ENCODE data around the gene RGS6. TPM values are rescaled to one million over a fixed set of nuclear protein-coding genes. Genes with fewer than 3 reads are reported as not detected.
A peak's percentile ranks its signal among the peaks of the same experiment; 100 is the strongest.

Gene RGS6
- polyA plus RNA-seq, 2 donors, result 0.11 to 0.29 TPM

GRCh38 chr14:72024043-72024407, 91.8 kb downstream of the RGS6 start:
- WGBS, 2 donors, result 23 to 24% methylated on average over 6 of the region's 6 CpGs
- Histone ChIP-seq H3K36me3 (ENCODE audit: control insufficient read depth in 2 of 2, insufficient read depth in 2 of 2, low read length in 1 of 2) (no peaks in the 10 kb centered on the region), H3K27me3 (ENCODE audit: control insufficient read depth in 1 of 2, insufficient read depth in 2 of 2, low read length in 2 of 2) (no peaks in the 10 kb centered on the region), H3K4me1 (ENCODE audit: control insufficient read depth in 2 of 2, insufficient read depth in 2 of 2, low read length in 1 of 2) (no peaks in the 10 kb centered on the region), H3K27ac (ENCODE audit: low read depth in 2 of 2, low read length in 1 of 2) (peak overlapping the region in 1 of 2 donors; percentile 47), H3K9me3 (ENCODE audit: control insufficient read depth in 2 of 2, insufficient read depth in 1 of 2, low read depth in 1 of 2, low read length in 1 of 2) (no peaks in the 10 kb centered on the region), H3K4me3 (ENCODE audit: low read depth in 1 of 2, low read length in 2 of 2) (no peak overlapping the region)

GRCh38 chr14:72024504-72024903, 92.3 kb downstream of the RGS6 start:
- H3K9me3 ChIP-seq (ENCODE audit: control insufficient read depth in 2 of 2, insufficient read depth in 1 of 2, low read depth in 1 of 2, low read length in 1 of 2), result no peaks in the 10 kb centered on the region
- H3K27me3 ChIP-seq (ENCODE audit: control insufficient read depth in 1 of 2, insufficient read depth in 2 of 2, low read length in 2 of 2), result peaks cover 0 to 1% of the 10 kb centered on the region in 2 donors
- H3K36me3 ChIP-seq (ENCODE audit: control insufficient read depth in 2 of 2, insufficient read depth in 2 of 2, low read length in 1 of 2), result no peaks in the 10 kb centered on the region
- no peak overlapping the region for H3K27ac ChIP-seq (ENCODE audit: low read depth in 2 of 2, low read length in 1 of 2)
- no peaks in the 10 kb centered on the region for H3K4me1 ChIP-seq (ENCODE audit: control insufficient read depth in 2 of 2, insufficient read depth in 2 of 2, low read length in 1 of 2)
- H3K4me3 ChIP-seq (ENCODE audit: low read depth in 1 of 2, low read length in 2 of 2), result no peak overlapping the region
- 56 to 69% methylated on average over 4 of the region's 4 CpGs for WGBS, 2 donors

GRCh38 chr14:72026536-72026935, 94.3 kb downstream of the RGS6 start:
- no peaks in the 10 kb centered on the region for H3K4me1 ChIP-seq (ENCODE audit: control insufficient read depth in 2 of 2, insufficient read depth in 2 of 2, low read length in 1 of 2)
- H3K27me3 ChIP-seq (ENCODE audit: control insufficient read depth in 1 of 2, insufficient read depth in 2 of 2, low read length in 2 of 2), result peaks cover 0 to 2% of the 10 kb centered on the region in 2 donors
- H3K27ac ChIP-seq (ENCODE audit: low read depth in 2 of 2, low read length in 1 of 2), result no peak overlapping the region
- 40 to 43% methylated on average over 2 of the region's 2 CpGs for WGBS, 2 donors
- H3K36me3 ChIP-seq (ENCODE audit: control insufficient read depth in 2 of 2, insufficient read depth in 2 of 2, low read length in 1 of 2), result no peaks in the 10 kb centered on the region
- no peaks in the 10 kb centered on the region for H3K9me3 ChIP-seq (ENCODE audit: control insufficient read depth in 2 of 2, insufficient read depth in 1 of 2, low read depth in 1 of 2, low read length in 1 of 2)
- H3K4me3 ChIP-seq (ENCODE audit: low read depth in 1 of 2, low read length in 2 of 2), result no peak overlapping the region

- 40 to 86% methylated on average over 1 of the region's 1 CpG for WGBS, 2 donors
- no peaks in the 10 kb centered on the region for H3K36me3 ChIP-seq (ENCODE audit: control insufficient read depth in 2 of 2, insufficient read depth in 2 of 2, low read length in 1 of 2)
Measured at GRCh38 chr14:72027061-72027460, 94.8 kb downstream of the RGS6 start.

DNA sequence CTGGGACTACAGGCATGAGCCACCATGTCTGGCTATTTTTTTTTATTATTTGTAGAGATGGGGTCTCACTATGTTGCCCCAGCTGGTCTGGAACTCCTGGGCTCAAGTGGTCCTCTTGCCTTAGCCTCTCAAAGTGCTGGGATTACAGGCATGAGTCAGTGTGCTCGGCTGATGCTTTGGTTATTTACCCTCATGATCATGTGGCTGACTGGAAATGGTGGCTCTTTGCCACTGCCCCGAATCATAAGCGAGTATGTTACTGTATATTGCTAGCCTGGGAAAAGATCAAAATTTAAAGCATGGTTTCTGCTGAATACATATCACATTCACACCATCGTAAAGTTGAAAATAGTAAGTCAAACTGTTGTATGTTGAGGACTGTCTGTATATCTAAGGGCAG, 101.1 kb downstream of the RGS6 start:
- no peaks in the 10 kb centered on the region for H3K36me3 ChIP-seq (ENCODE audit: control insufficient read depth in 2 of 2, insufficient read depth in 2 of 2, low read length in 1 of 2)
- no peaks in the 10 kb centered on the region for H3K4me1 ChIP-seq (ENCODE audit: control insufficient read depth in 2 of 2, insufficient read depth in 2 of 2, low read length in 1 of 2)
- 61 to 71% methylated on average over 4 of the region's 4 CpGs for WGBS, 2 donors
- H3K27ac ChIP-seq (ENCODE audit: low read depth in 2 of 2, low read length in 1 of 2), result no peak overlapping the region
- peaks cover 0 to 2% of the 10 kb centered on the region in 2 donors for H3K27me3 ChIP-seq (ENCODE audit: control insufficient read depth in 1 of 2, insufficient read depth in 2 of 2, low read length in 2 of 2)
- no peak overlapping the region for H3K4me3 ChIP-seq (ENCODE audit: low read depth in 1 of 2, low read length in 2 of 2)
- H3K9me3 ChIP-seq (ENCODE audit: control insufficient read depth in 2 of 2, insufficient read depth in 1 of 2, low read depth in 1 of 2, low read length in 1 of 2), result no peaks in the 10 kb centered on the region

More at GRCh38 chr14:72027061-72027460, 94.8 kb downstream of the RGS6 start:
- H3K4me1 ChIP-seq (ENCODE audit: control insufficient read depth in 2 of 2, insufficient read depth in 2 of 2, low read length in 1 of 2), result no peaks in the 10 kb centered on the region
- no peak overlapping the region for H3K27ac ChIP-seq (ENCODE audit: low read depth in 2 of 2, low read length in 1 of 2)
- no peaks in the 10 kb centered on the region for H3K9me3 ChIP-seq (ENCODE audit: control insufficient read depth in 2 of 2, insufficient read depth in 1 of 2, low read depth in 1 of 2, low read length in 1 of 2)
- H3K4me3 ChIP-seq (ENCODE audit: low read depth in 1 of 2, low read length in 2 of 2), result no peak overlapping the region
- H3K27me3 ChIP-seq (ENCODE audit: control insufficient read depth in 1 of 2, insufficient read depth in 2 of 2, low read length in 2 of 2), result peaks cover 0 to 2% of the 10 kb centered on the region in 2 donors

DNA sequence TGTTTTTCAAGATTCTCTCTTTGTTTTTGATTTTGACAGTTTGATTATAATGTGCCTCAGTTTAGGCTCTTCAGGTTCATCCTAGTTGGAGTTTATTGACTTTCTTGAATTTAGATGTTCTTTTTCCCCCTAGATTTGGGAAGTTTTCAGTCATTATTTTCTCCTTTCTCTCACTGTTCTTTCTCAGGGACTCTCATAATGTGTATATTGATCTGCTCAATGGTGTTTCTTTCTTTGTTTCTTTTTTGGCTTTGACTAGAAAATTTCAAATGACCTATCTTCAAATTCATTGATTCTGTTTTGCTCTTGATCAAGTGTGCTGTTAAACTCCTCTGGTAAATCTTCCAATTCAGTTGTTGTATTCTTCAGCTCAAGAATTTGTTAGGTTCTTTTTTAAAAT, 108.3 kb downstream of the RGS6 start:
- H3K9me3 ChIP-seq (ENCODE audit: control insufficient read depth in 2 of 2, insufficient read depth in 1 of 2, low read depth in 1 of 2, low read length in 1 of 2), result no peaks in the 10 kb centered on the region
- no peak overlapping the region for H3K4me3 ChIP-seq (ENCODE audit: low read depth in 1 of 2, low read length in 2 of 2)
- no peaks in the 10 kb centered on the region for H3K4me1 ChIP-seq (ENCODE audit: control insufficient read depth in 2 of 2, insufficient read depth in 2 of 2, low read length in 1 of 2)
- no peak overlapping the region for H3K27ac ChIP-seq (ENCODE audit: low read depth in 2 of 2, low read length in 1 of 2)
- H3K36me3 ChIP-seq (ENCODE audit: control insufficient read depth in 2 of 2, insufficient read depth in 2 of 2, low read length in 1 of 2), result no peaks in the 10 kb centered on the region
- H3K27me3 ChIP-seq (ENCODE audit: control insufficient read depth in 1 of 2, insufficient read depth in 2 of 2, low read length in 2 of 2), result no peaks in the 10 kb centered on the region

DNA sequence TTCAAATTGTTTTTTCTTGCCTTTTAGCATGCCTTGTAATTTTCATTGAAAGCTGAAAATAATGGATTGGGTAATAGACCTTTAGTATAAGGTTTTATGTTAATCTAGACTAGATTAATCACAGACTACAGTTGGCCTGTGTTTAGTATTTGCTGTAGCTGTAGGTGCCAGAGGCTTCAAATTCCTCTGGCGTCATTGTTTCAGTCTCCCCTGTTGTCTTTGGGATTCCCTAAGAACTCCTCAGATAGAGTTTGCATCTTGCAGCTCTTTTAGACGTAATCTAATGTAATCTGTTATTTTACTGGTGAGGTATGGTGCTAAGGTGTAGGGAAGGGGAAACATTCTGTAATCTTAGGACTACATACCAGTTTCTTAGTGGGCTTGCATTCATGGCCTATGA, 113.0 kb downstream of the RGS6 start:
- H3K4me1 ChIP-seq (ENCODE audit: control insufficient read depth in 2 of 2, insufficient read depth in 2 of 2, low read length in 1 of 2), result no peaks in the 10 kb centered on the region
- WGBS, 2 donors, result 70 to 80% methylated on average over 2 of the region's 2 CpGs

GRCh38 chr14:72045885-72046284, 113.7 kb downstream of the RGS6 start:
- Histone ChIP-seq H3K27ac (ENCODE audit: low read depth in 2 of 2, low read length in 1 of 2) (no peak overlapping the region), H3K4me3 (ENCODE audit: low read depth in 1 of 2, low read length in 2 of 2) (no peak overlapping the region), H3K9me3 (ENCODE audit: control insufficient read depth in 2 of 2, insufficient read depth in 1 of 2, low read depth in 1 of 2, low read length in 1 of 2) (no peaks in the 10 kb centered on the region), H3K4me1 (ENCODE audit: control insufficient read depth in 2 of 2, insufficient read depth in 2 of 2, low read length in 1 of 2) (no peaks in the 10 kb centered on the region), H3K27me3 (ENCODE audit: control insufficient read depth in 1 of 2, insufficient read depth in 2 of 2, low read length in 2 of 2) (no peaks in the 10 kb centered on the region), H3K36me3 (ENCODE audit: control insufficient read depth in 2 of 2, insufficient read depth in 2 of 2, low read length in 1 of 2) (no peaks in the 10 kb centered on the region)
- WGBS, 2 donors, result 80 to 89% methylated on average over 7 of the region's 7 CpGs

More for the DNA sequence above, 113.0 kb downstream of the RGS6 start:
- no peaks in the 10 kb centered on the region for H3K36me3 ChIP-seq (ENCODE audit: control insufficient read depth in 2 of 2, insufficient read depth in 2 of 2, low read length in 1 of 2)
- no peaks in the 10 kb centered on the region for H3K9me3 ChIP-seq (ENCODE audit: control insufficient read depth in 2 of 2, insufficient read depth in 1 of 2, low read depth in 1 of 2, low read length in 1 of 2)
- no peaks in the 10 kb centered on the region for H3K27me3 ChIP-seq (ENCODE audit: control insufficient read depth in 1 of 2, insufficient read depth in 2 of 2, low read length in 2 of 2)
- no peak overlapping the region for H3K4me3 ChIP-seq (ENCODE audit: low read depth in 1 of 2, low read length in 2 of 2)
- no peak overlapping the region for H3K27ac ChIP-seq (ENCODE audit: low read depth in 2 of 2, low read length in 1 of 2)

DNA sequence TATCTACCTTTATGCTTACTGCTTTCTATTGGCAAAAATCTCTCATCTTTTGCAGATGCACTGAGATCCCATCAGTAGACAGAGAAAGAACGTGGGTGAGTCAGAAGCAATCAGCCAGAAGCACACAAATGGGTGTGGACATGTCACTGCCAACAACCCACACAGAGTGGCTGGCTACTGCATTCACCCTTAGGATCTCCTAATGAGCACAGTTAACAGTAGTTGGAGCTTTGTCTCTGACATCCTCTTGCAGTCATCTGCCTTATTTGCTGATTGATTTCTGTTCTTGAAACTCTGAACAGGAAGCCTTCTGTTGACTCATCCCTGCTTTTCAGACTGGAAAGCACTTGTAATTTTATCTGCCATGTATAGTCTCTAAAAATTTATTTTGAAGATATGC, 117.2 kb downstream of the RGS6 start:
- H3K27ac ChIP-seq (ENCODE audit: low read depth in 2 of 2, low read length in 1 of 2), result no peak overlapping the region
- H3K27me3 ChIP-seq (ENCODE audit: control insufficient read depth in 1 of 2, insufficient read depth in 2 of 2, low read length in 2 of 2), result peaks cover 0 to 2% of the 10 kb centered on the region in 2 donors
- H3K36me3 ChIP-seq (ENCODE audit: control insufficient read depth in 2 of 2, insufficient read depth in 2 of 2, low read length in 1 of 2), result no peaks in the 10 kb centered on the region
- 22 to 31% methylated on average over 1 of the region's 1 CpG for WGBS, 2 donors
- H3K4me1 ChIP-seq (ENCODE audit: control insufficient read depth in 2 of 2, insufficient read depth in 2 of 2, low read length in 1 of 2), result no peaks in the 10 kb centered on the region
- no peaks in the 10 kb centered on the region for H3K9me3 ChIP-seq (ENCODE audit: control insufficient read depth in 2 of 2, insufficient read depth in 1 of 2, low read depth in 1 of 2, low read length in 1 of 2)
- no peak overlapping the region for H3K4me3 ChIP-seq (ENCODE audit: low read depth in 1 of 2, low read length in 2 of 2)

DNA sequence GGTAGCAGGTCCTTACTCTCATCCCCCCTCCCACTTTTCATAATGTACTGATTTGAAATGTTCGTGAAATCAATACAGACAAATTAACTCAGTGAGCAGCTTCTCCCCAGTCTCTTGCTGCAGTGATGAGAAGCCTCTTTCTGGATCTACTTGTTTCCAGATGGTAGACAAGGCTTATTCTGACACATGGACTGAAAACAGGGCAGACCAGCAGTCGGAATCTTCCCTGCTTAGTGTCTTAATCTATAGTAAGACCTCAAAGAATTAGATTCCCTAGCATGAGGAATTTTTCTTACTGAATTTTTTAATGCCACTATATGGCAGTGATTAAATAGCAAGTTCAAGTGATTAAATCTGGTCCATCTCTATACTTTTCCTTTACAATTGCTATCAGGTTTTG, 120.1 kb downstream of the RGS6 start:
- Histone ChIP-seq H3K27me3 (ENCODE audit: control insufficient read depth in 1 of 2, insufficient read depth in 2 of 2, low read length in 2 of 2) (peaks cover 0 to 2% of the 10 kb centered on the region in 2 donors), H3K36me3 (ENCODE audit: control insufficient read depth in 2 of 2, insufficient read depth in 2 of 2, low read length in 1 of 2) (no peaks in the 10 kb centered on the region), H3K27ac (ENCODE audit: low read depth in 2 of 2, low read length in 1 of 2) (no peak overlapping the region), H3K9me3 (ENCODE audit: control insufficient read depth in 2 of 2, insufficient read depth in 1 of 2, low read depth in 1 of 2, low read length in 1 of 2) (no peaks in the 10 kb centered on the region), H3K4me1 (ENCODE audit: control insufficient read depth in 2 of 2, insufficient read depth in 2 of 2, low read length in 1 of 2) (no peaks in the 10 kb centered on the region), H3K4me3 (ENCODE audit: low read depth in 1 of 2, low read length in 2 of 2) (no peak overlapping the region)
- WGBS, 2 donors, result 68 to 81% methylated on average over 2 of the region's 2 CpGs

Data from esophagus (tissue), 2 donors.